ENCODE results near the gene SELPLG.

GRCh38 chr12:108611884-108612415 lies 21.7 kb downstream of the SELPLG start:
- TF ChIP-seq CTCF (IDR thresholded peaks at IDR 0.05; ENCODE audit: low read length) (peak; percentile 42), EZH2phosphoT487 (IDR thresholded peaks at IDR 0.05; ENCODE audit: low read length) (no peak), EZH2 (optimal IDR thresholded peaks at IDR 0.05; ENCODE audit: low read depth, low read length) (no peak)
